GM12864 (cell line): ENCODE data around the gene TINAGL1.

ENCODE experiments used
- DNase-seq: peaks from one replicate; pipeline ENCODE4 v3.0.0-alpha.2; 2011; ENCODE audit warnings: low read depth
- H3K4me3 ChIP-seq: 2 replicates; pipeline ENCODE4 v1.5.1; 2011; ENCODE audit warnings: mild to moderate bottlenecking, low read depth, low read length, control low read depth
- CTCF ChIP-seq: IDR thresholded peaks from 2 replicates; pipeline ENCODE4 v1.5.1; 2011; ENCODE audit warnings: low read depth, mild to moderate bottlenecking, moderate library complexity, low read length, control low read depth, inconsistent platforms; ENCODE audit errors: missing control alignments

The TINAGL1 gene

GRCh38 chr1:31541194-31541593 is 35.1 kb upstream of the TINAGL1 start:
- DNase-seq: no peak
- no peak for TF ChIP-seq CTCF
- no peak overlapping the region for H3K4me3 ChIP-seq

GRCh38 chr1:31545927-31546540 is 30.3 kb upstream of the TINAGL1 start:
- no peak for TF ChIP-seq CTCF
- DNase-seq: no peak
- no peak overlapping the region for H3K4me3 ChIP-seq

GRCh38 chr1:31548534-31548906 is 27.8 kb upstream of the TINAGL1 start:
- DNase-seq: no peak
- no peak for TF ChIP-seq CTCF
- H3K4me3 ChIP-seq: no peak overlapping the region

- DNase-seq: peak; percentile 62
- H3K4me3 ChIP-seq: peak overlapping the region; percentile 39
- peak; percentile 94 for TF ChIP-seq CTCF
Measured at GRCh38 chr1:31548907-31549808, 27.2 kb upstream of the TINAGL1 start.

GRCh38 chr1:31549809-31550620 is 26.3 kb upstream of the TINAGL1 start:
- peak overlapping the region; percentile 39 for H3K4me3 ChIP-seq
- no peak for TF ChIP-seq CTCF
- peak; percentile 39 for DNase-seq

- TF ChIP-seq CTCF: no peak
- DNase-seq: no peak
Measured at GRCh38 chr1:31551208-31551607, 25.1 kb upstream of the TINAGL1 start.

More at GRCh38 chr1:31551208-31551607, 25.1 kb upstream of the TINAGL1 start:
- no peak overlapping the region for H3K4me3 ChIP-seq
